Limb (tissue), 2 donors: ENCODE measurements around the gene CUZD1.

Experiments used
- DNase-seq, 2 donors: peaks; one replicate each; pipeline ENCODE4 v3.0.0-alpha.2; 2016; ENCODE audit errors: extremely low spot score in 2 of 2

CUZD1 gene

DNA sequence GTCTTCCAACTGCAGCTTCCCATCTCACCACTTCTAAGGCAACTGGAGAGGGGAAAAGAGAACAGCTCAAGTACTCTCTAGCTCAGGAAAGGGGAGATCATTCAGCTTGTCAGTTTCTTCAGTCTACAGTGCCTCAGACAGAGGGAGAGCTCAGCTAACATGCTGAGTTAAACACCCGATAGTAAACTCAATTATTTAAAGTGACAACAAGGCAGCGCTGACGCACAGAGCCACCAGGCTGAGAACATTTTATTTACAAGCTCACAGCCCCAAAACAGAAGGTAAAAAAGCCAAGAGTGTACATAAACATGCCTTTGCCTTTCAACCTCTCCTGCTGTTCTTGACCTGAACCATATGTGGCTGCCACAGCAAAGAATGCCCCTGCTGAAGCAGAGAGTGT, 10.1 kb upstream of the CUZD1 start:
- DNase-seq = no peak

DNA sequence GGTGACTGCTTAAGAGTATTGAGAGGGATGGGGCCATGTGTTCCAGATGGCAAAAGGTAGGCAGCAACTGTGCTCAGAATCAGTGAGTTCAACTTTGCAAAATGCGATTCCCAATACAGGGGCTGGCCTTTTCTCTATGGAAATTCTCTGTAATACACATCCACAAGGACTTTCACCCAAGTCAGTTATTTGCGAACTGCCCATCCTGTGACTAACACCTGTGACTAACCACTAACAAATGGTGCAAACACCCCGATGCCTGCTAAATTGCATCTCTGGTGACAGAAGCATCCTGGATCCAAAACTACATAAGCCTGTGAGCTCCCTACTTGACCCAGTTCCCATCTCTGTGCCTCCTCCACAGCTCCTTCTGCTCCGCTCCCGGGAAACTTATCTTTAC, 9.0 kb upstream of the CUZD1 start:
- DNase-seq = no peak

DNA sequence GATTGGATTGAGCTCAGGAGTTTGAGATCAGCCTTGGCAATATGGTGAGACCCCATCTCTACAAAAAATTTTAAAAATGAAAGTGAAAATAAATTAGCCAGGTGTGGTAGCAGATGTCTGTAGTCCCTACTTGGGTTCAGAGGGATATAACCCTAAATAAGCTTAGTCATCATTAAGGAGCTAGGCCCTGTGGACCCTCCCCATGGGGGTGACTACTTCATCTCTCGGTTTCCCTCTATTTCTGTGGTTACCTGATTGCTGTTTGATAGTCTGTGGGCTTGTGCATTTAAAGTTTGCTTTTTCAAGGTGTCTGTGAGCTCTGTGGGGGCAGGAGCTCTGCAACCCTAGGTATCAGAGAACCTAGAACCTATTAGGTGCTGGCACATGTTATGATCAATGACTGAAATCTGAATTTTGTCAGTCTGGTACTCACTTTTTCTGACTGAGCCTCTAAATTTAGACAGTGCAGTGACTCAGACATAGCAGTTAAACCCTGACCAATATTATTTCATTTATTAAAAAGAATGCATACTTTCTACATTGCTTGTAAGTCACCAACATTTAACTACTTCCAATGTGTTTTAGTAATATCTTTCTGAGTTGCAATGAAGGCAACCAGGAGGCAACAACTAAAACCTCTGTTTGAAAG, 8.1 kb upstream of the CUZD1 start:
- DNase-seq = no peak

DNA sequence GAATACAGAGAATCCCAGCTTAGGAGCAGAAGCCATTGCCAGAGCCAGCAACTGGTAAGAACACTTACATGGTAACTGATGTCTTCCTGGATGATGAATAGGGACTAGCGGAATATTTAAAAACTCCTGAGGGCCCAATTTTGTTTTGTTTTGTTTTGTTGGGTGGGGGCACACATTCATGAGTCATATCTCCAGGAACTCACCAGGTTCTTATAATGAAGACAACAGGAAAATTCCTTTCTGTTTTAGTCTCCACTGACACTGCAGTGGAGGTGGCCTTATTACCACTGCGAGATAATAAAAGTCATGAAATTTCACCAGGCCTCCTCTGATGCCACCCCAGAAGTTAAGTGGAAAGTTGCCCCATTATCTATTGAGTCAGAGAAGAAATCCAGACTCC, 6.6 kb upstream of the CUZD1 start:
- no peak for DNase-seq

DNA sequence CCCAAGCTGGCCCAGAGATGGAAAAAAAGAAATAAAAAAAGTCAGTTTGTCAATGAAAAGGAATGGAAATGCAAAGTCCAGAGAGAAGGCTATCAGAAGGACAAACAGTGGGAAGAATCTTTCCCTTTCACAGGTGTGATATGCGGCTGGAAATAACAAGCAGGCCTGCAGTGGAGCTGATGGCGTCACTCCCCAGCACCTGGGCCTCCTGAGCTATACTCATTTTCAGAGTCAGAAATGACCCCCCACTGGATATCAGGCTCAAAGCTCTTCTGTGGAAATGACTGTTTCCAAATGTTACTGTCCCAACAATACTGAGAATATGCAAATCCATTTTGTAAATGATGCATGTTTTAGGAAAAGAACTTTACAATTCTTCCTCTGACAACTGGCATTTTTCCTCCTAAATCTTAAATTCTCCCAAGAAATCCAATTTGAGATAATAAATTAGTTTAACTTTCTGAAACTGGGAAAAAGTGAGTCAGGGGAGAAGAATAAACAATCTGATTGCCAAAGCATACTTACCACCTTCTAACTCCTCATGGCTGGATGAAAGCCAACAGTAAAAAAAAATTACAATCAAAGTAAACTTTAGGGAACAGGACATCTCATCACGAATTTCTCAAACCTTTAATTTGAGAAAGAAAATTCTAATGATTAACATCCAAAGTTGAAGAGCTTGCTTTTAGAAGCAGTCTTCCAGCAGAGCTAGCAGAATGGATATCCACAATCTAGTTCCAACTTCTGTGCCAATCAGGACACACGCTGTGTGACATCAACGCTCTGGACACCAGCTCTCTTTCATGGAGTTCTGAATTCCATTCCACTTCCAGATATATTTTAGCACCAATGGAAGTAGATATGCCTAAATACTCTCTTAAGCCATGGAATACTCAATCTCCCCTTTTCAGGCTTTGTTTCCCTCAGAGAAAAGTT, 5.3 kb upstream of the CUZD1 start:
- DNase-seq = no peak

DNA sequence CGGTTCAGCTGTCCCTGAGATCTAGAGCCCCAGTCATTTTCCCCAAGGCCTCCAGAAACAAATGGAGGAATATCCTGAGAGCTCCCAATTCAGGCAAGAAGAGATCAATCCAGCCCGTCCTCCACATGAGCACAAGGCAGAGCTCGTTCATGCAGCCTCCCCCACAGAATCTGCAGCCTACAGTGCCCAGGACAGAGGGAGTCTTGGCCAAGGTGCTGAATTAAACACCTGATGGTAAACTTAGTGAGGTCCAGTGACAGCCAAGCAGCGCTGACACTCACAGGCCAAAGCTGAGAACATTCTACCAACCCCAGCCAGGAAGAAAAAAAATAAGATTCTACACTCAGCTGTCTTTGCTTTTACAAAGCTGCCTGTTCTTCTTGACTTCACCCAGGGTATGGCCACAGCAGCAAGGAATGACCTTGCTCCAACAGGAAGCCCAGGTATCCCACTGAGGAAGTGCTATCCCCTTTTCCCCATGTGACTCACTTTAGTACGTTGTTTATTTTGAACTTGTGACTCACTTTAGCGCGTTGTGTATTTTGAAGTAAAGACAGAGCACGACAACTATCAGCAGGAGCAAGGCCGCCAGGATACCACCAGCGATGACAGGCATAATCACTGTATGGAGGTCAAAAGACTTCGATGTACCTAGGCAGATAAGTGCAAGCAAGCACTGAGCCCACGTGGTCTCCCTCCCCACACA, 4.4 kb upstream of the CUZD1 start:
- no peak for DNase-seq

DNA sequence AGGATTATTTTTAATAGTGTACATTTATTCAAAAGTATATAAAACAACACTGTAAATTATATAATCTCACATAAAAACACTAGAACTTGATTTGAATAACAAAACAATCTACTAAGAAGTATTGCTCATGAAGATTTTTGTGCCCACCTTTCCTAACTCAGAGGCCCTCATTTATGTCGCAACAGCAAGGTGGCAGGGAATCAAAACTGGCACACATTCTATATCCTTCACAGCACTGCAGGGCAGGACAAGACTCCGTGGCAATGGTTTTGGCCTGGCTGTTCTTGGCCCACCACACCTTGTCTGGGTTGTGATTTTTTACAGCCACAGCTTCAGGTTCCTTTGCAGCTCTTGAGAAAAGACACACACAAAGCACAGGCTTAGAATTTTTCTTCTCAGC, 3.4 kb upstream of the CUZD1 start:
- DNase-seq = no peak

DNA sequence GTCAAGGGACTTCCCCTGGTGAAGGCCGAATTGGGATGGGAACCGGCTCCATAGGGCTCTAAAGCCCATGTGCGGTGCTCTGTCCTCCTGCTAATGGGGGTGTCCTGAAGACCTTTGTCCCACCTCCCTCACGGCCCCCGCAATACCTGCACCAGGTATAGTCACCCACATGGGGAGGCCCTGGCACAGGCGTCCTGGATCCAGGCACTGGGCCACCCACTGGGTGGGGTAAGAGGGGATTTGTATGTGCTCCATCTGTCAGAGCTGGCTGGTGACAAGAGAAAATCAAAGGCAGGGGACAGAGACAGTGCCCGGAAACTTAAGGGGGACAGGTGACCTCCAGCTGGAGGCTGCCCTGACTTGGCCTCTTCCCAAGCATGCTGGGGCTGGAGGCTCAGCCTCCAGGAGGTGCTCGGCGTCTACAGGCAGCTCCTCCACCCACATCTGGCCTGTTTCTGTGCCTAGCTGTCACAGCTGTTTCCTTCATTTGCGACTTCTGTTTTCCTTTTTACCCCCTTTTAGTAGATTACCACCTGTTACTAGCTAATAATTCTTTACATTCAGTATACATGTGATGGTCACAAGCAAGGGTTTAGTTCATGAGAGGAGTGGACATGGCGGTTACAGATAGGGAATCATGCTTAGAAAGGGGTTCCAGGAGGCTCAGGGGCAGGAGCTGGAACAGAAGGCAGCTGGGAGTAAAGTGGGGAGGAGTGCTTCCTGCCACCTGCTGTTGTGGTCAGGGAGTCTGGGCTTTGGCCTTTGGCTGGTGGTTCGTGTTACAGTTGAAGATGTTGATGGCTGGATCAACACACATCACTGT, 2.3 kb upstream of the CUZD1 start:
- no peak for DNase-seq

DNA sequence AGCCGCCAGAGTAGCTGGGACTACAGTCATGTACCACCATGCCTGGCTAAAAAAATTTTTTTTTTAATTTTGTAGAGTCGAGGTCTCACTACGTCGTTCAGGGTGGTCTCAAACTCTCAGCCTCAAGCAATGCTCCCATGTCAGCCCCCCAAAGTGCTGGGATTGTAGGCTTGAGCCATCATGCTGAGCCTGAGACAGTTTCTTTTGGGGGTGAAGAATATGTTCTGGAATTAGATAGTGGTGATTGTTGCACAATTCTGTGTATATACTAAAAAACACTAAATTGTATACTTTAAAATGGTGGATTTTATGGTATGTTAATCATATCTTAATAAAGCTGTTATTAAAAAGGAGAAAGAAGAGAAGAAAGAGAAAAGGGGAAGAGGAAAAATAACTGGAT, 1.5 kb downstream of the CUZD1 start:
- no peak for DNase-seq

DNA sequence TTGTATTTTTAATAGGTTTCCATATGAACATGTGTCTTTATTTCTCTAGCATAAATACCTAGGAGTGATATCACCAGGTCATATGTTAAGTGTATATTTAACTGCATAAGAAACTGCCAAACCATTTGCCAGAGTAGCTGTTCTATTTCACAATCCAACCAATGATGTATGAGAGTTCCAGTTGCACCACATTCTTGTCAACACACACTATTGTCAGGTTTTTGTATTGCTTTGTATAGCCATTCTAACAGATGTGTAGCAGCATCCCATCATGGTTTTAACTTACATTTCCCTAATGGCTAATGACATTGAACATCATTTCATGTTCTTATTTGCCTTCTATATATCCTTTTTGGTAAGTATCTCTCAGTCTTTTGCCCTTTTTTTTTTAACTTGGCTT, 4.1 kb downstream of the CUZD1 start:
- DNase-seq = no peak

DNA sequence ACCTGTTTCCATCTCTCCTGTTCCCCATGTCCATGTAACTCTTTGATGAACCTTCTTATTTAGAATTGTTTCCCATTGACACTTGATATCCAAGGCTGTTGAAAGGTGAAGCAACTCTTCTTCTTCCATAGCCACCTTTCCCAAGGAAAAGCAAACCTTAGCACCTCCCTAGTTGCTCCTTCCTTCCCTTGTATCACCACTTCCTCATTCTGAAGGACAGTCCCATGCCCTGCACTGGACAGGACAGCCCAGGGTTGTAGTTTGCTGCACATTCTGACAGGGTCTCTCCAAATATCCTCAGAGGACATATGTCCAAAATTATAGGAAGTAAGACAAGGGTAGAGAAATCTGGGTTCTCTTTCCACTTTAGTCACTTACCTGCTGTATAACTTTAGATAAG, 6.2 kb downstream of the CUZD1 start:
- DNase-seq = no peak

DNA sequence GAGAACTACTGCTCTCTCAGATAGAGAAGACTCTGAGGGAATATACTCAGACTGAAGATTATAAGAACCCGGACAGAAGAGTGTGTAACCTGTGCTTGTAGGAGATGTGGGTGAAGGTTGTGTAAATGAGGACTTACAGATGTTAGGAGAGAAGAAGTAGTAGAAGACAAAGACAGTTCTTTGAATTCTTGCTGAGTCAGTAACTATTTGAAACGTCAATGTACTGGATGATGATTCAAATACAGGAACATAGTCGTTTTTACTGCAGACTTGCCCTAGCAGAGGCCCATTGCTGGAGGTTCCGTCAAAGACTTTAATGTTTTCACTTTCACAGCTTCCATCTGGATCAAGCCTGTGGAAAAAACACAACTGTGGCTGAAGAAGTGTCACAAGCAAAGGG, 6.8 kb downstream of the CUZD1 start:
- no peak for DNase-seq

DNA sequence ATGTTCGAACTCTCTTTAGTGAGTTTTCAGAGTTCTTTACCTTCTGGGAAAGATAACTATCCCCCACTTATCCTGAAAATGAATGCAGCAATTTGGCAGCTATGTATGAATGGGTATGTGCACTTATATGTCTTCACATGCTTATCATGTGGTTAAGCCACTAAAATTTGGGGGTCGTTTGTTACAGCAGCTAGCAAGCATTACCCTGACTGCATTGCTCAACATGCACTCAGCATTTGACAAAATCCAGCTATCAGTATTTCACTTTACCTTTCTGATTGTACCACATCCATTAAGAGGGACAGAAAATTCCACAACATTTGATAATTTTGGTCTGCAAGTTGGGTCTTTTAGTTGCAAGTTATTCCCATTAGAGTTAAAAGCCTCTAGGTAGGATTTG, 9.7 kb downstream of the CUZD1 start:
- no peak for DNase-seq

DNA sequence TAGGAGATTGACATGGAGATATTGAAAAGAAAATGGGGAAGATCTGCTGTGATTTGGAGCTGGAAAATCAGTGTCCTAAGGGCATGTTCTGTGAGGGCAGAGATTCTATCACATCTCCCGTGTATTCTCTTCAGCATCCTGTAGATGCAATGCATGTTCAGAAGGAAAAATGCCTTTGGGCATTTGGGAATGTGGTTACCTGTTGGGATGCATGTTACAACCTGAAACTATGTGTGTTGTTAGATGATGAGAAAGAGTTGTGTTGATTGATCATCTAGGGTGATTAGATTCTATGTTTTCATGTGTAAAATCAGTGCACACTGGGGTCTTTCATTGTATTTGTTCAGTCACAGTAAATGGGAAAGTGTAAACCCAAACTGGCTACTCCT, 14.7 kb downstream of the CUZD1 start:
- no peak for DNase-seq

DNA sequence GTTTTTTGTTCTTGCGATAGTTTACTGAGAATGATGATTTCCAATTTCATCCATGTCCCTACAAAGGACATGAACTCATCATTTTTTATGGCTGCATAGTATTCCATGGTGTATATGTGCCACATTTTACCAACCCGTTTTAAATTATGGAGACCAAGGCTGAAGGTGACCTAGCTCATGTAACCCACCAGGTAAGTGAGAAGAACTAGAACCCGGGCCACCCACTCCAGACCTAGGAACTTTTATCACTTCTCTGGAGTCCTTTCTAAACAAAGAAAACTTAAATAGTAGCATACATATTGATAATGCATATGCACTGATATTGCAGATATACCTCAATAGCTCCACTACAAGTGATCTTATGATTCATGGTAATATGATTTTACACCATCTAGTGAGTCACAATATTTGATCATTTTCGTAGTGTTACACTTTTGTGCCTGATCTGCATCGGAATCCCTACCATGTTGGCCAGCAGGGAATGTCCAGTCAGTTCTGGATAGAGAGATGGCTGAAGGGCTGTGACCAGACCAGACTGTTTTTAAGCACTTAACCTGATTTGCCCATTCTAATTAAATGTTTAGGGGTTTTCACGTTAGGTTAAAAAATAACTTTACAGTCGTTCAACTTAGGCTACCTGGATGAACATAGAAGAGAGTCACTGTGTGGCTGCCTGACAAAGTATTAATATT, 15.2 kb downstream of the CUZD1 start:
- DNase-seq = no peak

DNA sequence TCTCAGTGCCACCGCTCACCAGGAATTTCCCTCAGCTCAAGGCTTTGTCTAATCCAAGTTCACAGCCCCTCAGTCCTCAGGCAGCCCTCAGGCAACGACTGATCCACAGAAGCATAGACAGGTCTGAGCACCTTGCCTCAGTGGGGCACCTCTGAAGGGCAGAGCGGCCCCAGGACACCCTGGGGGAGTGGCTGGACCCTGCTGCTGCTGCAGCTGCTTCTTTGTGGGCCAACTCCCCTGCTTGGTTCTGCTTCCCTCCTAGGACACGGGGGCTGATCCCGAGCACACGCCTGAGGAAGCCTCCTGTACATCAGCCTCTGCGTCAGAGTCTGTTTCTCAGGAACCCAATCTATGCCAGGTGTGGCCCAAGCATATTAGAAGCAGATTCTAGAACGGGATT, 16.2 kb downstream of the CUZD1 start:
- DNase-seq = no peak

DNA sequence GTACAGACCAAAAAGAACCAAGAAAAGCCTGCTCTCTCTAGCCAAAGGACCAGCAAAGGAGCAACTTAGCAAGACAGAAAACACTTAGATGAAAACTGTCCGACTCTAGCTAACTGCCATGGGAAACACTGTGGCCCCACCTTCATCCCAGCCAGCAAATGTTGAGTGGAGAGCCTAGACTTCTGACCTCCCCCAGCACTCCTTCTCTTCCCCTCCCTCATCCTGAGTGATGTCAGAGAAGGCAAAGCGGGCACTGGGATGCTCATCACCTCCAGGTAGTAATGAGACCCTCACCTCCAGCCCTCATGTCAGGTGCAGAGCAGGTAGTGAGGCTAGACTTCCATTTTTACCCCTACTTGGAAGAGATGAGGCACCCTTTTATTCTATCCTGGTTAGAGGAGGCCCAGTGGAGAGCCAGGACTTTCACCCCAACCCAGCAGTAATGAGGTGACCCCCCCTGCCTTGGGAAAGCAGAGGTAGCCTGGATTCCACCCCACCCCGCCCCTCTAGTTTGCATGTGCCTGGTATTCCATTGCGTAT, 16.9 kb downstream of the CUZD1 start:
- no peak for DNase-seq

DNA sequence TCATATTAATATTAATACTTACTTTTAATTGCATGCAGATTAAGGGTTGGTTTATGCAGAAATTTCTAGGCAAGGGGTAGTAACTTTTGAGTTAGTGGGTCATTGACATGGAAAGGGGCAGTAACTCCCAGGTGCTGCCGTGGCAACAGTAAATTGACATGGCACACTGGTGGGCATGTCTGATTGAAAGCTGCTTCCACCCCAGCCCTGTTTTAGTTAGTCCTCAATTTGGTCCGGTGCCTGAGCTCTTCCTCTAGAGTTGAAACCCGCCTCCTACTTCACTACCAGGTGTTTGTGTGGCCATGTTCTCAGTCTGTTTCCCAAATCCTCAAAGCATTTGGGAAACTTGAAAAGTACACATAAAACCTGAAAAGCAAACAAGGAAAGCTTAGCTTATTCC, 18.4 kb downstream of the CUZD1 start:
- DNase-seq = no peak

DNA sequence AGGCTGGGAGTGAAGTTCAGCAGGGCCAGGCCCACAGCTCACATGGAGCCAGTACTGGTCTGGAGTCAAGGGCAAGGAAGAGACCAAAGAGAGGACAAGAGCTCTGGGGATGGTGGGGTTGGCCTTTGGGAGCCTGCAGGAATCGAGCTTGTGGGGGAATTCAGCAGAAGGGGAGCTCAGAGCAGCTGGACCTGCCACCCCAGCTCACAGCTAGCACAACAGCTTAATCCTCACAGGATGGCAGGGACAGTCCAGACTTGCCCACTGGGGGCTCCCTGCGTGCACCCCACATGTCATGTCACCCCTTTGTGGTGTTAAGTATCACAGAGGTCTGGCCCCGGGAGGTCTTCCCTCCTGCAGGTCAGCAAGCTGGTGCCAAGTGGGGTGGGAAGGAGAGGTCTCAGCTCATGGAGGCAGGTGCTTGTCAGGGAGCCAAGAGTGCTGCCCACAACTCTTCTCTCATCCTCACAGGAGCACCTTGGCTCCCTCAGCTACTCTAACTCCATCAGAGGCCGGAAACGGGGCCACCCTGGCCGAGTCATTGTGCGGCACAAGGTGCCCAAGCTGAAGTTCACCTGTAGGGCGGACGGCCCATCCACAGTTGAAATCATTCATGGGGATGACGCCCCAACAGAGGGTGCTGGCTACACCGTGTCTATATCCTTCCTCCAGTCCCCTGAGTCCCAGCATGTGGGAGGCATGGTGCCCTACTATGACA, 22.5 kb downstream of the CUZD1 start:
- no peak for DNase-seq

DNA sequence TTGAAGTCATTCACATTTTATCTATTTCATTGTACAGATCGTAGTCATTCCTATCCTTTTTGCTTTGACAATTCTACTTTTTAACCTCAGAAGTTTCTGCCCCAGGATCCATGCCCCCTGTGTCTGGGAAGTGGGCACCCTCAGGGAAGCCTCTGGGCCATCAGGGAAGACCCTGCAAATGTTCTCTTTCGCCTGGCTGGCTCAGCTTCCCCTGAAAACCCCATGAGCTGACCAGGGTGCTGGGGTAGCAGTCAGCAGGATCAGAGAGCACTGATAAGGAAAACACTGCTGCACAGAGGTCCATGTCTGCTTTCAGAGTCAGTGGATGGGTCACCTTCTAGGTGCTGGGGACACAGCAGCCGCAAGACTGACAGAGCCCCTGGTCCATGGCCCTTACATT, 23.8 kb downstream of the CUZD1 start:
- DNase-seq = no peak
